Measurements from ENCODE around the gene UCP2. TPM values are rescaled to one million over a fixed set of nuclear protein-coding genes. Genes with fewer than 3 reads are reported as not detected.

UCP2 gene
- total RNA-seq, 3 donors from 2014 or later (not counting 1 experiment from before 2014, with no cell fraction given) = 463 to 946 (median 562) TPM

DNA sequence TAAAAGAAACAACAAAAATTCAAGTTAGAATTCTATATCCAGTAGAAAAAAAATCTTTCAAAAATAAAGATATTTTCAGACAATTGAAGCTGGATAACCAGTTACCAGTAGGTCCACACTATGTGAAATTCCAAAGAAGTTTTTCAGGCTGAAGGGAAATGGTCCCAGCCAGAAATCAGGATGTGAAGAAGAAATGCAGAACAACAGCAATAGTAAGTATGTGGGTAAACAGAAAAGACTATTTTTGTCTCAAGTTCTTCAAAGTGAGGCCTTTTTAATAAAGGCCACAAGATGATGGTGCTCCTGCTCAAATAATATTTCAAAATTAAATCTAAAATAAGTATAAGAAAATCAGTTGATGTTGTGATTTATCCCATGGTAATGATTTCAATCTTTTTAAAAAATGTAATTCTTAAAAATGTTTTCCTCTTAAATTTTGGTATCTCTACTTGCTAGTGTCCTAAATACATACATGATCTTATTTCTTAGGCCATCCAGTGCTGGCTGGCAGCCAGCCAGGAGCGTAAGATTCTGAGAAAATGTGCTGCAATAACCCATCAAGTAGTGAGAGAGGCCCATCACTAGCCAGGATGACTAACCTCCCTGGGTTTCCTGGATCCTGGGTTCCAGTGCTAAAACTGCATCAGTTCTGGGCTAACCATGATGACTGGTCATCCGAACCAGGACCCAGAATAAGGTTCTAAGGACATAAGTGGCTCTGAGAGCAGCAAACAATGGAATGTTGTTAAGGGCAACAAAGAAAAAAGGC is 41.8 kb upstream of the UCP2 start:
- ATAC-seq = no peak
- peaks cover 20 to 30% of the 10 kb centered on the region in 2 donors for H3K4me1 Mint-ChIP-seq
- H3K4me3 Mint-ChIP-seq = no peak overlapping the region
- H3K4me3 ChIP-seq (ENCODE audit: low read length) = no peak overlapping the region
- no peaks in the 10 kb centered on the region for H3K27me3 ChIP-seq (ENCODE audit: control insufficient read depth, insufficient read depth, low read length)
- H3K9me3 ChIP-seq (ENCODE audit: control insufficient read depth, insufficient read depth, low read length) = no peaks in the 10 kb centered on the region
- WGBS (ENCODE audit: insufficient coverage) = 76% methylated on average over 2 of the region's 2 CpGs
- H3K36me3 Mint-ChIP-seq = peaks cover 8% of the 10 kb centered on the region
- peaks cover 40% of the 10 kb centered on the region for H3K4me1 ChIP-seq (ENCODE audit: control insufficient read depth, insufficient read depth, low read length)
- peak overlapping the region in 1 of 2 donors; percentile 54 for H3K27ac Mint-ChIP-seq
- TF ChIP-seq, protein P1, sequence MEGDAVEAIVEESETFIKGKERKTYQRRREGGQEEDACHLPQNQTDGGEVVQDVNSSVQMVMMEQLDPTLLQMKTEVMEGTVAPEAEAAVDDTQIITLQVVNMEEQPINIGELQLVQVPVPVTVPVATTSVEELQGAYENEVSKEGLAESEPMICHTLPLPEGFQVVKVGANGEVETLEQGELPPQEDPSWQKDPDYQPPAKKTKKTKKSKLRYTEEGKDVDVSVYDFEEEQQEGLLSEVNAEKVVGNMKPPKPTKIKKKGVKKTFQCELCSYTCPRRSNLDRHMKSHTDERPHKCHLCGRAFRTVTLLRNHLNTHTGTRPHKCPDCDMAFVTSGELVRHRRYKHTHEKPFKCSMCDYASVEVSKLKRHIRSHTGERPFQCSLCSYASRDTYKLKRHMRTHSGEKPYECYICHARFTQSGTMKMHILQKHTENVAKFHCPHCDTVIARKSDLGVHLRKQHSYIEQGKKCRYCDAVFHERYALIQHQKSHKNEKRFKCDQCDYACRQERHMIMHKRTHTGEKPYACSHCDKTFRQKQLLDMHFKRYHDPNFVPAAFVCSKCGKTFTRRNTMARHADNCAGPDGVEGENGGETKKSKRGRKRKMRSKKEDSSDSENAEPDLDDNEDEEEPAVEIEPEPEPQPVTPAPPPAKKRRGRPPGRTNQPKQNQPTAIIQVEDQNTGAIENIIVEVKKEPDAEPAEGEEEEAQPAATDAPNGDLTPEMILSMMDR (IDR thresholded peaks at IDR 0.05) = no peak
- H3K27ac ChIP-seq (ENCODE audit: low read length) = no peak overlapping the region
- DNase-seq = peak in 1 of 2 donors; percentile 31
- H3K9me3 Mint-ChIP-seq = no peaks in the 10 kb centered on the region
- no peaks in the 10 kb centered on the region for H3K36me3 ChIP-seq (ENCODE audit: control insufficient read depth, insufficient read depth, low read length)
- intact Hi-C loops (cut with micrococcal nuclease) = loop anchor here (5.0 kb wide), 1 partner anchor 42 kb away; the partner anchor contains the start of gene UCP2
- H3K27me3 Mint-ChIP-seq (ENCODE audit: low read depth in 2 of 2) = no peaks in the 10 kb centered on the region

DNA sequence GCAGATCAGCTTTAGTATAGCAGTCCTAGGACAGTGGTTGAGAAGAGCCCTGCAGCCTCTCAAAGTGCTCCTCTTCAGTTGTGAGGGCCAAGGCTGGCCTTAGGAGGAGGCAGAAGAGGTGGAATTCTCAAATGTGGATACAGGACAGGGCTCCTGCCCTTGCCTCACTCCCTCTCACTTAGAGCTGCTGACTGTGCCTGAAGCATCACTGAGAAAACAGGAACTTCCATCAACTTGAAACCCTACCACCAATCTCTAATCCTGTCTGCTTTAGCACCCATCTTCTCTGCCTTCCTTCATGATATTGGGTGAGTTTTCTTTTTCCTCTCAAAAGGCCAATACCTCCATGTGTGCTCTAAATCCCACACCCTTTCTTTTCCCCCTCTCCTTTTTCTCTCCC is 40.6 kb upstream of the UCP2 start:
- no peak overlapping the region for H3K27ac ChIP-seq (ENCODE audit: low read length)
- no peaks in the 10 kb centered on the region for H3K36me3 ChIP-seq (ENCODE audit: control insufficient read depth, insufficient read depth, low read length)
- H3K9me3 ChIP-seq (ENCODE audit: control insufficient read depth, insufficient read depth, low read length) = no peaks in the 10 kb centered on the region
- Mint-ChIP-seq H3K4me3 (no peak overlapping the region), H3K4me1 (peaks cover 21 to 24% of the 10 kb centered on the region in 2 donors), H3K9me3 (no peaks in the 10 kb centered on the region), H3K27ac (no peak overlapping the region), H3K27me3 (ENCODE audit: low read depth in 2 of 2) (no peaks in the 10 kb centered on the region), H3K36me3 (peaks cover 8% of the 10 kb centered on the region)
- no peak for DNase-seq
- TF ChIP-seq, protein P1 (IDR thresholded peaks at IDR 0.05) = no peak
- H3K4me3 ChIP-seq (ENCODE audit: low read length) = no peak overlapping the region
- ATAC-seq = no peak
- H3K27me3 ChIP-seq (ENCODE audit: control insufficient read depth, insufficient read depth, low read length) = no peaks in the 10 kb centered on the region
- H3K4me1 ChIP-seq (ENCODE audit: control insufficient read depth, insufficient read depth, low read length) = peaks cover 50% of the 10 kb centered on the region
- intact Hi-C loops (cut with micrococcal nuclease) = loop anchor here (5.0 kb wide), 1 partner anchor 41 kb away; the partner anchor contains the start of gene UCP2

DNA sequence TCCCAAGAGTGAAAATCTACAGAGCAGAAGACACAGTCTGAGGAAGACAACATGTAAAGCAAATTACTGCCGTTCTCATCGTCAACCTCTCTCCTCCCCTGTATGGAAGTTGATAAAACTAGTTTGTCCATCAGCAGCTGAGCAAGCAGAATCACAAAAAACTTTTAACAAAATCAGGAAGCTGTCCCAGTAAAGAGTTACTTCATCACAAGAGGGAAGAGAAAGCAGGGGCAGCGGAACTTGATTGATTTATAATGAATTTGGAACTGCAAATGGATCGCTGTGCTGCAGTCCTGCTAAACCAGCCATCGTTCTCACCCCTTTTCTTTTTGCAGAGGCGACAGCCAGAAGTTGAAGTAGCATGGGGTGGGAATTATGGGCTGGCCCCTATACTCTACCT is 39.9 kb upstream of the UCP2 start:
- Mint-ChIP-seq H3K9me3 (no peaks in the 10 kb centered on the region), H3K4me1 (peaks cover 19 to 22% of the 10 kb centered on the region in 2 donors), H3K36me3 (peaks cover 8% of the 10 kb centered on the region), H3K4me3 (no peak overlapping the region), H3K27me3 (ENCODE audit: low read depth in 2 of 2) (no peaks in the 10 kb centered on the region), H3K27ac (no peak overlapping the region)
- no peaks in the 10 kb centered on the region for H3K27me3 ChIP-seq (ENCODE audit: control insufficient read depth, insufficient read depth, low read length)
- intact Hi-C loops (cut with micrococcal nuclease) = loop anchor here (5.0 kb wide), 1 partner anchor 40 kb away; the partner anchor contains the start of gene UCP2
- TF ChIP-seq, protein P1 (IDR thresholded peaks at IDR 0.05) = no peak
- no peak for ATAC-seq
- H3K27ac ChIP-seq (ENCODE audit: low read length) = no peak overlapping the region
- no peaks in the 10 kb centered on the region for H3K36me3 ChIP-seq (ENCODE audit: control insufficient read depth, insufficient read depth, low read length)
- no peak overlapping the region for H3K4me3 ChIP-seq (ENCODE audit: low read length)
- H3K9me3 ChIP-seq (ENCODE audit: control insufficient read depth, insufficient read depth, low read length) = no peaks in the 10 kb centered on the region
- 96% methylated on average over 5 of the region's 6 CpGs for WGBS (ENCODE audit: insufficient coverage)
- no peak for DNase-seq
- peaks cover 56% of the 10 kb centered on the region for H3K4me1 ChIP-seq (ENCODE audit: control insufficient read depth, insufficient read depth, low read length)

Measured in natural killer cell (primary cell).